GM10248 (cell line): Measurements from ENCODE around the gene ACSL6.

Experiments used
- CTCF ChIA-PET: fragments of 300-600 bp; sonication (Branson Sonifier 250); formaldehyde crosslinking; extraction: SDS; loops from one replicate; lab custom pipeline; 2021; ENCODE audit warnings: antibody characterized with exemption; lab: Yijun Ruan, JAX
- POLR2A ChIA-PET: fragments of 350-650 bp; sonication (Branson Sonifier 250); formaldehyde crosslinking; extraction: SDS; loops from one replicate; lab custom pipeline; 2020; ENCODE audit warnings: antibody characterized with exemption; lab: Yijun Ruan, JAX
- DNase-seq: peaks from one replicate; pipeline ENCODE4 v3.0.0; 2012; ENCODE audit errors: extremely low spot score
- CTCF ChIP-seq: IDR thresholded peaks from 2 replicates; pipeline ENCODE4 v1.5.1; 2012; ENCODE audit warnings: mild to moderate bottlenecking, low read depth; ENCODE audit errors: extremely low read depth, missing control alignments, control extremely low read depth

Gene ACSL6

DNA sequence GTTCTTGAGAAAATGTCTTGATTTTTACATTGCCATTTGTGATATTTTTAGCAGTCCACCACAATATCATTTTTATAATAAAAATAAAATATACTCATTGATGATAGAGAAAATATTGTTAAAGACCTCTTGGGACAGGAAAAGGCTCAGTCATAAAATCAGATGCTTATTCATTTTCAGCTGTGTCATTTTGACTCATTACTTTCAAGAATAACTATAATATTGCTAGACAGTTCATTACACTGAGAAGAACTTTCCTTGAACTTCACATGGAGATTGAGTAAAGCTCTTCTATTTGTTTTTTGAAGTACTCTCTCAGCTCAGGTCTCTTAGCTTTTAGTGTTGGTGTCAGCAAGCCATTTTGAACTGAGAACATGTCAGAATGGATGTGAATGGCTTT lies 57.5 kb downstream of the ACSL6 start:
- no peak for TF ChIP-seq CTCF
- DNase-seq: no peak
- CTCF ChIA-PET: interaction anchor here (1.2 to 1.5 kb wide), 2 partner anchors 55 to 365 kb away, joined by 3 to 4 read pairs; no protein-coding TSS in a partner anchor
- POLR2A ChIA-PET: no interaction called here

DNA sequence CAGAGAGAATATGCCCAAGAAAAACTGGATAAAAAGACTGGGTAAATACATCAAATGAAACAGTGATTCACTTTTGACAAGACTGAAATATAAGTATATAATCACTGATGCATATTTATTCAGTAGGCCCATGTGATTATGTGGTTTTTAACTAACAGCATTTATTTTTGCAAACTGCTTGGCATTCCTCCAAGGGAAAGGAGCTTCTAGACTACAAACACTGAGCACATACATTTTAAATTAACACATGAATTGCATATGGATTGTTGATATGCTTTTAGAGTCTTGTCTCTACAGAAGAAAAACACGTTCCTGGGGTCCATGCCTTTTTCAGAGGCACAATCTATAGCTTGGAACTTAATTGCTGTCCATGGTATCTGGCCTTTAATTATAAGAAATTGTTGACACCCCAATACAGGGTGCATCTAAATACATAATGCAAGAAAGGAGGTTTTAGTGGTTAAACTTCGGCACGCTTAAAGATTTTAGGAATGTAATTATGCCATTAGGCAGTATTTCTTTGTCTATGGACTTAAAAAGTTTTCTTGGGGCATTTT lies 59.1 kb downstream of the ACSL6 start:
- TF ChIP-seq CTCF: no peak
- POLR2A ChIA-PET: no interaction called here
- DNase-seq: no peak
- CTCF ChIA-PET: interaction anchor here (1.0 kb wide), 1 partner anchor 8 kb away, joined by 3 read pairs; no protein-coding TSS in a partner anchor

- ChIA-PET CTCF (no interaction called here), POLR2A (no interaction called here)
- no peak for TF ChIP-seq CTCF
- no peak for DNase-seq
Observed at GRCh38 chr5:131950706-131951105, 60.8 kb downstream of the ACSL6 start.

GRCh38 chr5:131947445-131947844 lies 64.0 kb downstream of the ACSL6 start:
- no peak for TF ChIP-seq CTCF
- POLR2A ChIA-PET: no interaction called here
- CTCF ChIA-PET: interaction anchor here (0.6 to 1.5 kb wide), 3 partner anchors 7 to 358 kb away, joined by 3 to 4 read pairs (median 3); no protein-coding TSS in a partner anchor
- no peak for DNase-seq

- no peak for DNase-seq
- ChIA-PET CTCF (interaction anchor here (1.5 kb wide), 1 partner anchor 9 kb away, joined by 4 read pairs; no protein-coding TSS in a partner anchor), POLR2A (no interaction called here)
- TF ChIP-seq CTCF: no peak
Observed at GRCh38 chr5:131945551-131946168, 65.8 kb downstream of the ACSL6 start, which contains the start of gene MEIKIN. Gene MEIKIN, minus strand, starts transcription at chr5:131945663. Its CDS starts 158 bp downstream, at chr5:131945505.

GRCh38 chr5:131944702-131945550 lies 66.5 kb downstream of the ACSL6 start:
- CTCF ChIA-PET: interaction anchor here (1.2 kb wide), 1 partner anchor 8 kb away, joined by 3 read pairs; no protein-coding TSS in a partner anchor
- no peak for TF ChIP-seq CTCF
- POLR2A ChIA-PET: no interaction called here
- no peak for DNase-seq
